Sigmoid colon (tissue), 4 donors: ENCODE data around the gene MUSK.

Experiments
- POLR2AphosphoS5 ChIP-seq, 4 donors: sonication (generic); formaldehyde crosslinking; IDR thresholded peaks; one replicate each; pipeline ENCODE4 v1.6.1; 2017; ENCODE audit warnings: antibody characterized with exemption in 4 of 4
- TF ChIP-seq, protein P1 (sequence below), 4 experiments: fragments of 450-650 bp in 3 of 4; fragments of 200-600 bp in 1 of 4; IDR thresholded peaks; one replicate each; pipeline ENCODE4 v1.5.1; 2016 to 2019; ENCODE audit warnings: antibody characterized with exemption in 4 of 4, mild to moderate bottlenecking in 3 of 4, moderate library complexity in 2 of 4

DNA sequence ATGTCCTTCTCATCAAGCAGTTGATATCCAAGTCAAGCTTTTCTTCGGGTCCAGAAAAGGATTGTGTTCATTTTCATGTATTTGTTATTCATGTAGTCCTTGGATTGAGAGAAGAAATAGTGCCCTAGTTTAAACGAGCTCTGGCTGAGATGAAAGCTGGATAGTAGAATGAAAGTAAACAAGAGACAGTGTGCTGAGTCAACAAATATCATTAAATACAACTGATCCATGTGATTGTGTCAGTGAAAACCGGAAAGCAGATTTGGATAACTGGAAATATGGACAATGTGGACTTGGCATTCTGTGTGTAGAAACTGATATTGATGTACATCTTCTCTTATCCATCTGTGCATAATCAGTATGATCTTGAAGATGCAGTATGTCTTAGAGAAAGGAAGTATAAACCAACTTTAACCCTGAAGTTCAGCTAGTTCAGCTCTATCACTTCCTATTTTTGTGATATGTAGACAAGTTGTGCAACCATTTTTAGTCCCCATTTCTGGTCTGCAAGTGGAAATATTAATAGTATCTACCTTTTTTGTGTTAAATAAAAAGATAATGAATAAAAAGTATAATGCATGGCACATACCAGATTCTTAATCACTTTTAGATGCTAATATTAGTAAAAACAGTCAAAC, 4.4 kb downstream of the MUSK start:
- TF ChIP-seq, protein P1, sequence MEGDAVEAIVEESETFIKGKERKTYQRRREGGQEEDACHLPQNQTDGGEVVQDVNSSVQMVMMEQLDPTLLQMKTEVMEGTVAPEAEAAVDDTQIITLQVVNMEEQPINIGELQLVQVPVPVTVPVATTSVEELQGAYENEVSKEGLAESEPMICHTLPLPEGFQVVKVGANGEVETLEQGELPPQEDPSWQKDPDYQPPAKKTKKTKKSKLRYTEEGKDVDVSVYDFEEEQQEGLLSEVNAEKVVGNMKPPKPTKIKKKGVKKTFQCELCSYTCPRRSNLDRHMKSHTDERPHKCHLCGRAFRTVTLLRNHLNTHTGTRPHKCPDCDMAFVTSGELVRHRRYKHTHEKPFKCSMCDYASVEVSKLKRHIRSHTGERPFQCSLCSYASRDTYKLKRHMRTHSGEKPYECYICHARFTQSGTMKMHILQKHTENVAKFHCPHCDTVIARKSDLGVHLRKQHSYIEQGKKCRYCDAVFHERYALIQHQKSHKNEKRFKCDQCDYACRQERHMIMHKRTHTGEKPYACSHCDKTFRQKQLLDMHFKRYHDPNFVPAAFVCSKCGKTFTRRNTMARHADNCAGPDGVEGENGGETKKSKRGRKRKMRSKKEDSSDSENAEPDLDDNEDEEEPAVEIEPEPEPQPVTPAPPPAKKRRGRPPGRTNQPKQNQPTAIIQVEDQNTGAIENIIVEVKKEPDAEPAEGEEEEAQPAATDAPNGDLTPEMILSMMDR (IDR thresholded peaks at IDR 0.05): no peak
- TF ChIP-seq POLR2AphosphoS5 (IDR thresholded peaks at IDR 0.05): no peak
